H1 (cell line): ENCODE results near the gene CCDC89. TPM values are rescaled to one million over a fixed set of nuclear protein-coding genes. Genes with fewer than 3 reads are reported as not detected.

Source experiments
- CHD7 ChIP-seq: fragments of 300-600 bp; sonication (generic); IDR thresholded peaks from 2 replicates; pipeline ENCODE4 v1.7.1; 2012; ENCODE audit warnings: low read length, moderate library complexity, mild to moderate bottlenecking, inconsistent platforms; ENCODE audit not compliant: insufficient replicate concordance
- CTCF ChIP-seq, 3 experiments: IDR thresholded peaks; 1 replicate in 2 of 3; 2 replicates in 1 of 3; pipeline versions ENCODE4 v1.5.1 to v1.6.1; 2011; ENCODE audit warnings: low read length in 3 of 3, mild to moderate bottlenecking in 3 of 3, inconsistent platforms in 2 of 3, low read depth in 1 of 3, moderate library complexity in 1 of 3; ENCODE audit not compliant: insufficient read depth in 1 of 3; ENCODE audit errors: control extremely low read depth in 1 of 3
- KDM1A ChIP-seq: fragments of 200-600, 300-600 bp; sonication (generic); IDR thresholded peaks from 2 replicates; pipeline ENCODE4 v1.7.1; 2016; ENCODE audit warnings: mild to moderate bottlenecking, low read length, borderline replicate concordance
- SP2 ChIP-seq: IDR thresholded peaks from 2 replicates; pipeline ENCODE4 v1.6.1; 2012; ENCODE audit warnings: mild to moderate bottlenecking, low read length, inconsistent platforms
- TAF7 ChIP-seq: optimal IDR thresholded peaks from 2 replicates; pipeline ENCODE3; 2011; ENCODE audit warnings: low read depth, mild to moderate bottlenecking, inconsistent platforms, low read length, moderate library complexity, borderline replicate concordance
- polyA plus RNA-seq, 7 experiments: library from polyadenylated mRNA; depleted of rRNA in 3 of 7; stranded (reverse) in 5 of 7; unstranded in 2 of 7; fragments of >200 nt in 5 of 7; fragments of 200-250 nt in 2 of 7; gene quantifications; 1 replicate in 5 of 7; 2 replicates in 1 of 7; 4 replicates in 1 of 7; pipeline versions ENCODE4 v1.2.1 to v1.2.3, GENCODE V29; 2011 to 2013; ENCODE audit warnings: missing spikeins in 2 of 7, mixed read lengths in 2 of 7
- total RNA-seq: library from RNA; stranded (reverse); fragmentation: NEBNext Ultra II Directional; extraction: Animal tissue kit (Norgen Biotek cat#: 25700); gene quantifications from 2 replicates; pipeline ENCODE4 v1.2.1, GENCODE V29; 2021
- TF ChIP-seq, protein P1 (sequence below): IDR thresholded peaks from 2 replicates; pipeline ENCODE4 v1.6.1; 2012; ENCODE audit warnings: inconsistent platforms

Gene CCDC89
- total and polyA plus RNA-seq, 2 of the 8 experiments (the other 6 are each of a cell fraction or from before 2014, with no cell fraction given): not detected

- TF ChIP-seq CHD7 (no peak), KDM1A (no peak), CTCF (IDR thresholded peaks at IDR 0.05; ENCODE audit: control extremely low read depth in 1 of 3, insufficient read depth in 1 of 3, low read depth in 1 of 3, low read length in 3 of 3) (peak; percentile 42 to 53 (median 48)), SP2 (no peak), TAF7 (no peak)
- TF ChIP-seq, protein P1, sequence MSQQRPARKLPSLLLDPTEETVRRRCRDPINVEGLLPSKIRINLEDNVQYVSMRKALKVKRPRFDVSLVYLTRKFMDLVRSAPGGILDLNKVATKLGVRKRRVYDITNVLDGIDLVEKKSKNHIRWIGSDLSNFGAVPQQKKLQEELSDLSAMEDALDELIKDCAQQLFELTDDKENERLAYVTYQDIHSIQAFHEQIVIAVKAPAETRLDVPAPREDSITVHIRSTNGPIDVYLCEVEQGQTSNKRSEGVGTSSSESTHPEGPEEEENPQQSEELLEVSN: peak; percentile 11; the same call in 1 of the 2 replicates
Observed at GRCh38 chr11:85663753-85664614, 22.0 kb downstream of the CCDC89 start (continued).
